C4-2B (cell line): Measurements from ENCODE around the gene BANK1.
A peak's percentile ranks its signal among the peaks of the same experiment; 100 is the strongest.

Experiments used
- H3K27ac ChIP-seq: fragments of 450-650 bp; 2 replicates; pipeline ENCODE4 v1.5.1; 2017
- ZFX ChIP-seq: fragments of 450-650 bp; IDR thresholded peaks from 2 replicates; pipeline ENCODE4 v1.6.1; 2017
- TF ChIP-seq, protein P1 (sequence below): fragments of 450-650 bp; conservative IDR thresholded peaks from 2 replicates; pipeline ENCODE4 v1.5.1; 2017; ENCODE audit warnings: mild to moderate bottlenecking

Gene BANK1

GRCh38 chr4:101968364-101968763, 177.8 kb downstream of the BANK1 start:
- no peak overlapping the region for H3K27ac ChIP-seq
- TF ChIP-seq ZFX = no peak
- TF ChIP-seq, protein P1, sequence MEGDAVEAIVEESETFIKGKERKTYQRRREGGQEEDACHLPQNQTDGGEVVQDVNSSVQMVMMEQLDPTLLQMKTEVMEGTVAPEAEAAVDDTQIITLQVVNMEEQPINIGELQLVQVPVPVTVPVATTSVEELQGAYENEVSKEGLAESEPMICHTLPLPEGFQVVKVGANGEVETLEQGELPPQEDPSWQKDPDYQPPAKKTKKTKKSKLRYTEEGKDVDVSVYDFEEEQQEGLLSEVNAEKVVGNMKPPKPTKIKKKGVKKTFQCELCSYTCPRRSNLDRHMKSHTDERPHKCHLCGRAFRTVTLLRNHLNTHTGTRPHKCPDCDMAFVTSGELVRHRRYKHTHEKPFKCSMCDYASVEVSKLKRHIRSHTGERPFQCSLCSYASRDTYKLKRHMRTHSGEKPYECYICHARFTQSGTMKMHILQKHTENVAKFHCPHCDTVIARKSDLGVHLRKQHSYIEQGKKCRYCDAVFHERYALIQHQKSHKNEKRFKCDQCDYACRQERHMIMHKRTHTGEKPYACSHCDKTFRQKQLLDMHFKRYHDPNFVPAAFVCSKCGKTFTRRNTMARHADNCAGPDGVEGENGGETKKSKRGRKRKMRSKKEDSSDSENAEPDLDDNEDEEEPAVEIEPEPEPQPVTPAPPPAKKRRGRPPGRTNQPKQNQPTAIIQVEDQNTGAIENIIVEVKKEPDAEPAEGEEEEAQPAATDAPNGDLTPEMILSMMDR = no peak

GRCh38 chr4:101969965-101970364, 179.4 kb downstream of the BANK1 start:
- no peak overlapping the region for H3K27ac ChIP-seq
- TF ChIP-seq, protein P1 = no peak
- no peak for TF ChIP-seq ZFX

DNA sequence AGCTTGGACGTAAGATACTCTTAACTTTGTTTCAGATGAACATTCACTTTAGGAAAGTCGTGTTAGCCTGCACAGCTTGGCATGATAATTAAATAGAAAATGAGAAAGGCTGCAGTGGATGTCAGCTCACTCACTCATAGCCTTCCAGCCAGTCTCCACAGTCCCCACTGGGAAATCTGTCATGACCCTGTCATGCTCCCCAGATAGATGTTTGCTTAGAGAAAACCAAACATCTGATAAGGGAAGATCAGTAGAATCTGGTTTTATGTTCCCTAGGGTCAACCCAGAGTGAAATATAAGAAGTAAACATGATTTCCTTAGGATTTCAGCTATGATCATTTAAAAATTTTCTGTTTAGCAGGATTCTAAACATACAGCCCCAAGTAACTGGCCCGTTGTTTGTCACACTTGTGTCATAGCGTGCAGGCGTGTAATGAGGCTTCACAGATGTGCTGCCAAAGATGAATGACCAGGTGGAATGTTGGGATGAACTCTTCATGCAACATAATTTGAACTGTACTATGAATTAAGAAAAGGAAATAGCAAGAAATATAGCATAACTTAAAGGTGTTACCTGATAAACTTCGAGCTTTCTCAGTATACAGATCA, 180.1 kb downstream of the BANK1 start:
- peak overlapping the region; percentile 47; the same call in 1 of the 2 replicates for H3K27ac ChIP-seq
- TF ChIP-seq, protein P1 = no peak
- no peak for TF ChIP-seq ZFX

- no peak overlapping the region for H3K27ac ChIP-seq
- TF ChIP-seq ZFX = no peak
- TF ChIP-seq, protein P1 = no peak
These were observed 182.3 kb downstream of the BANK1 start for GRCh38 chr4:101972791-101973190.

DNA sequence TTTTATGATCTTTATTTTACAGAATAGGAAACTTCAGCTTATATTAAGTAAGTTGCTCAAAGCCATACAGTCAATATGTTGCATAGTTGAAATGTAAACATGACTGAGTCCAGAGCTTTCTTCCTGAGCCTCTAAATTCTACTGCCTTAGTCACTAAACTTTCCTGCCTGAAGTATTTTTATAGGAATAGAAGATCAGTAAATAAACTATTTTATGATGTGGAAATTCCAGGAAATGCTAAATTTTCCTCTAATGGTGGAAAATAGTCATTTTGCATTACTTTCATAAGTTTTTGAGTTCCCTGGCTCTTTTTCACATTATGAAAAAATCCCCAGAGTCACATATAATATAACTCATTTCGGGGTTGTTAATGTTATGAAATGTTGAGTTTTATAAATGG, 182.8 kb downstream of the BANK1 start:
- no peak overlapping the region for H3K27ac ChIP-seq
- TF ChIP-seq ZFX = no peak
- TF ChIP-seq, protein P1 = no peak

- TF ChIP-seq, protein P1 = no peak
- no peak for TF ChIP-seq ZFX
- no peak overlapping the region for H3K27ac ChIP-seq
These were observed 186.5 kb downstream of the BANK1 start for GRCh38 chr4:101977076-101977475.

DNA sequence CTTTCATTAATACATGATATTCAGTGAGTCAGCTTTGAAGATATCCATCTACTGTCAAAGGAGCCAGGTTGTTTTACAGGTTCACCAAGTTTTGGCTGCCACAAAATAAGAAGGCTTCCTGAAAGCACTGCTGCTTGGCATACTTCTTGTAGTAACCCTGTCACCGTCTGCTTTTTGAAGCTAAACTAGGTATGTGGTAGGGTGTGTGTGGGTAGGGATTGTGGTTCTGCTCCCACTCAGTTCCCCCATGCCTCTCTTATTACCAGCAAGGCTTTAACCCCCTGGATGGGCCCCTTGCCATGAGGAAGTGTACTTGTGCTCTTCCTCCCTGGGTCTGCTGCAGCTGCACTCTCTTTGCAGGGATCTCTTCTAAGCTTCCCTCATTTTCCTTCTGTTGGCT, 191.2 kb downstream of the BANK1 start:
- no peak for TF ChIP-seq ZFX
- TF ChIP-seq, protein P1 = no peak
- peak overlapping the region; percentile 79; the same call in 1 of the 2 replicates for H3K27ac ChIP-seq
